CD14-positive monocyte (primary cell): Measurements from ENCODE around the gene RARRES1. TPM values are rescaled to one million over a fixed set of nuclear protein-coding genes. Genes with fewer than 3 reads are reported as not detected.

Experiments
- DNase-seq, 3 donors: peaks; one replicate each; pipeline ENCODE4 v3.0.0-alpha.2; 2011 to 2022
- H2AFZ ChIP-seq: 2 replicates; pipeline ENCODE4 v1.6.0; 2012; ENCODE audit warnings: mild to moderate bottlenecking, low read depth, low read length, inconsistent platforms; ENCODE audit not compliant: insufficient read depth, poor library complexity, severe bottlenecking
- H3K27ac ChIP-seq, 2 donors: 1 replicate in 1 of 2; 2 replicates in 1 of 2; pipeline ENCODE4 v1.5.1; 2012 to 2013; ENCODE audit warnings: low read length in 2 of 2, control low read depth in 1 of 2, inconsistent platforms in 1 of 2, low read depth in 1 of 2, mild to moderate bottlenecking in 1 of 2
- H3K27me3 ChIP-seq, 2 donors: one replicate each; pipeline versions ENCODE4 v1.6.0 to v1.6.1; 2011 to 2013; ENCODE audit warnings: low read length in 2 of 2; ENCODE audit not compliant: control insufficient read depth in 2 of 2, insufficient read depth in 2 of 2
- H3K36me3 ChIP-seq, 2 donors: replicated peaks in 1 of 2; 1 replicate in 1 of 2; 2 replicates in 1 of 2; pipeline versions ENCODE4 v1.5.1 to v1.6.1; 2012 to 2013; ENCODE audit warnings: low read length in 2 of 2, control low read depth in 1 of 2, inconsistent platforms in 1 of 2, mild to moderate bottlenecking in 1 of 2; ENCODE audit not compliant: insufficient read depth in 2 of 2, control insufficient read depth in 1 of 2
- H3K4me1 ChIP-seq, 2 donors: 1 replicate in 1 of 2; 2 replicates in 1 of 2; pipeline versions ENCODE4 v1.5.1 to v1.6.1; 2012 to 2013; ENCODE audit warnings: low read length in 2 of 2, control low read depth in 1 of 2, inconsistent platforms in 1 of 2, mild to moderate bottlenecking in 1 of 2, moderate library complexity in 1 of 2; ENCODE audit not compliant: insufficient read depth in 2 of 2, control insufficient read depth in 1 of 2
- H3K4me2 ChIP-seq: replicated peaks from 2 replicates; pipeline ENCODE3; 2012; ENCODE audit warnings: low read length, moderate library complexity, mild to moderate bottlenecking; ENCODE audit not compliant: poor library complexity, severe bottlenecking; ENCODE audit errors: extremely low read depth
- H3K4me3 ChIP-seq, 3 experiments: fragments of 200-600 bp in 1 of 3; sonication (generic) in 1 of 3; replicated peaks in 1 of 3; 1 replicate in 2 of 3; 2 replicates in 1 of 3; pipeline ENCODE4 v1.5.1; 2011 to 2013; ENCODE audit warnings: low read length in 3 of 3, mild to moderate bottlenecking in 3 of 3, control low read depth in 2 of 3, low read depth in 2 of 3, inconsistent platforms in 1 of 3, moderate library complexity in 1 of 3
- H3K79me2 ChIP-seq: 2 replicates; pipeline ENCODE4 v1.6.0; 2012; ENCODE audit warnings: mild to moderate bottlenecking, control low read depth, inconsistent platforms, low read length, moderate library complexity; ENCODE audit not compliant: insufficient read depth
- H3K9ac ChIP-seq: 2 replicates; pipeline ENCODE4 v1.6.0; 2017; ENCODE audit warnings: low read length, mild to moderate bottlenecking; ENCODE audit not compliant: insufficient read depth, poor library complexity, severe bottlenecking
- H3K9me3 ChIP-seq, 2 donors: replicated peaks in 1 of 2; 1 replicate in 1 of 2; 2 replicates in 1 of 2; pipeline versions ENCODE4 v1.5.1 to v1.6.1; 2012 to 2013; ENCODE audit warnings: low read length in 2 of 2, control low read depth in 1 of 2; ENCODE audit not compliant: control insufficient read depth in 1 of 2, insufficient read depth in 1 of 2
- H4K20me1 ChIP-seq: 2 replicates; pipeline ENCODE4 v1.6.0; 2012; ENCODE audit warnings: mild to moderate bottlenecking, low read length, control low read depth, moderate library complexity; ENCODE audit not compliant: insufficient read depth
- H3K27ac Mint-ChIP-seq, 7 donors: one replicate each; pipeline ENCODE4 v1.8.0; 2020; ENCODE audit warnings: mild to moderate bottlenecking in 7 of 7, mixed read lengths in 7 of 7, moderate library complexity in 6 of 7, inconsistent platforms in 2 of 7
- H3K27me3 Mint-ChIP-seq, 3 donors: one replicate each; pipeline ENCODE4 v1.8.0; 2021 to 2022; ENCODE audit warnings: low read depth in 3 of 3, mild to moderate bottlenecking in 3 of 3, mixed read lengths in 3 of 3, moderate library complexity in 3 of 3, inconsistent platforms in 1 of 3
- H3K36me3 Mint-ChIP-seq, 2 donors: one replicate each; pipeline ENCODE4 v1.8.0; 2020; ENCODE audit warnings: mixed read lengths in 2 of 2, inconsistent platforms in 1 of 2, mild to moderate bottlenecking in 1 of 2
- H3K4me1 Mint-ChIP-seq: one replicate; pipeline ENCODE4 v1.8.0; 2020; ENCODE audit warnings: mild to moderate bottlenecking, mixed read lengths
- H3K4me3 Mint-ChIP-seq, 2 donors: one replicate each; pipeline ENCODE4 v1.8.0; 2020; ENCODE audit warnings: mild to moderate bottlenecking in 2 of 2, mixed read lengths in 2 of 2, moderate library complexity in 1 of 2
- H3K9me3 Mint-ChIP-seq, 7 donors: one replicate each; pipeline ENCODE4 v1.8.0; 2020 to 2022; ENCODE audit warnings: mixed read lengths in 7 of 7, mild to moderate bottlenecking in 6 of 7, moderate library complexity in 6 of 7, inconsistent platforms in 2 of 7
- CTCF ChIP-seq: fragments of 200-600 bp; IDR thresholded peaks from one replicate; pipeline ENCODE4 v1.8.0; 2022; ENCODE audit warnings: antibody characterized with exemption, mild to moderate bottlenecking
- WGBS: methylation state at CpG from one replicate; pipeline ENCODE4 v1.1.5; 2013; ENCODE audit warnings: missing lambda C conversion rate; ENCODE audit not compliant: insufficient coverage; 5-methylcytosine and 5-hydroxymethylcytosine counted together
- intact Hi-C, 2 donors: fragments of 100-400 bp; cut with micrococcal nuclease; formaldehyde crosslinking; loops; one replicate each; pipeline versions ENCODE4 v1.15.0 to v1.15.1; 2023
- polyA plus RNA-seq, 3 donors: library from polyadenylated mRNA; depleted of rRNA in 1 of 3; unstranded in 2 of 3; stranded (reverse) in 1 of 3; fragments of 300-500 nt in 2 of 3; fragments of >200 nt in 1 of 3; fragmentation: Illumina TruSeq in 2 of 3; gene quantifications; 1 replicate in 2 of 3; 2 replicates in 1 of 3; pipeline ENCODE4 v1.2.3, GENCODE V29; 2012 to 2021

Gene RARRES1
- polyA plus RNA-seq, 3 donors, result not detected

DNA sequence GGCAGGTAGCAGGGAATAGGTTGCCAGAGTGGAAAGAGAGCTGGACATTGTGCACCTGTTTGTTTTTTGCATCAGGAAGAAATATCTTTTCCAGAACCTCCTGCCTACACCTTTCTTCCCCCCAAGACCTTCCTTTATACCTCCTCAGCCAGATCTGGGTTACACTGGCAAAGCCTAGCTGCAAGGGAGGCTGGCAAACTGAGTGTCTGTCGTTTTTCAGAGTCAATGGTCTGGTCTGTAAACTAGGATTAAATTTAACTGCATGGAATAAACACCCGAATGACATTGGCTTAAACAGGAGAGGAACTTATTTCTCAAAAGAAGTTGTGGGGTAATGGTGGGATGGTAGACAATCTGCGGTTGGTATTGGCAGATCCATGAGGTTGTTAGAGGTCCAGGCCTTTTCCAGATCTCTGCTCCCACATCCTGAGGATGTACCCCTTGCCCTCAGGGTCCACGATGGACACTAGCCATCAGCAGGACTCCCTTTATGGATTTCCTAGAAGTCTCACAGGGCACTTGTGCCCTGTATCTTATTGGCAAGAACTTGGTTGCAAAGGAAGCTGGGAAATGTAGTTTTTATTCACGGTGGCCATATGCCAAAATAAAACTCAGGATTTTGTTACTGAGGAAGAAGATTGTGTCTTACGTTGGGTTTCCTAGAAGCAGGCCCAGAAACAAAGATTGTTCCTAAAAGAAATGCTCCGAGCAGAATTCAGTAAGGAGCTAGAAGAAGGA lies 3.2 kb upstream of the RARRES1 start:
- Histone ChIP-seq H3K9ac (no peak overlapping the region), H3K9me3 (peaks cover 4 to 7% of the 10 kb centered on the region in 2 donors), H3K4me1 (peaks cover 11 to 15% of the 10 kb centered on the region in 2 donors), H3K27ac (no peak overlapping the region), H3K79me2 (no peaks in the 10 kb centered on the region), H3K4me2 (no peak overlapping the region), H2AFZ (no peak overlapping the region), H3K4me3 (no peak overlapping the region), H3K27me3 (peaks cover 0 to 15% of the 10 kb centered on the region in 2 donors), H4K20me1 (no peaks in the 10 kb centered on the region), H3K36me3 (no peaks in the 10 kb centered on the region)
- Mint-ChIP-seq H3K4me1 (peaks cover 11% of the 10 kb centered on the region), H3K36me3 (peaks cover 0 to 6% of the 10 kb centered on the region in 2 donors), H3K4me3 (no peak overlapping the region), H3K27ac (no peak overlapping the region), H3K9me3 (peaks cover 3 to 15% (median 7%) of the 10 kb centered on the region in 7 donors), H3K27me3 (peaks cover 11 to 33% (median 14%) of the 10 kb centered on the region in 3 donors)
- intact Hi-C loops, result no loop called here
- TF ChIP-seq CTCF, result no peak
- WGBS, result 100% methylated on average over 5 of the region's 7 CpGs
- no peak for DNase-seq

- Histone ChIP-seq H3K9ac (no peak overlapping the region), H3K27me3 (peaks cover 0 to 15% of the 10 kb centered on the region in 2 donors), H3K36me3 (no peaks in the 10 kb centered on the region), H3K4me2 (no peak overlapping the region), H2AFZ (no peak overlapping the region), H4K20me1 (no peaks in the 10 kb centered on the region), H3K4me3 (no peak overlapping the region), H3K79me2 (no peaks in the 10 kb centered on the region), H3K27ac (no peak overlapping the region), H3K4me1 (peaks cover 11 to 15% of the 10 kb centered on the region in 2 donors), H3K9me3 (peaks cover 4 to 7% of the 10 kb centered on the region in 2 donors)
- Mint-ChIP-seq H3K4me3 (peak overlapping the region in 1 of 2 donors; percentile 53), H3K36me3 (peaks cover 0 to 6% of the 10 kb centered on the region in 2 donors), H3K27me3 (peaks cover 11 to 32% (median 15%) of the 10 kb centered on the region in 3 donors), H3K27ac (no peak overlapping the region), H3K4me1 (peaks cover 11% of the 10 kb centered on the region), H3K9me3 (peaks cover 3 to 15% (median 7%) of the 10 kb centered on the region in 7 donors)
- no peak for TF ChIP-seq CTCF
- no peak for DNase-seq
- WGBS, result 100% methylated on average over 1 of the region's 3 CpGs
- intact Hi-C loops, result no loop called here
Observed at GRCh38 chr3:158733656-158734055, 1.4 kb upstream of the RARRES1 start.
